Measurements from ENCODE around the gene MLF2.

Gene MLF2, protein sequence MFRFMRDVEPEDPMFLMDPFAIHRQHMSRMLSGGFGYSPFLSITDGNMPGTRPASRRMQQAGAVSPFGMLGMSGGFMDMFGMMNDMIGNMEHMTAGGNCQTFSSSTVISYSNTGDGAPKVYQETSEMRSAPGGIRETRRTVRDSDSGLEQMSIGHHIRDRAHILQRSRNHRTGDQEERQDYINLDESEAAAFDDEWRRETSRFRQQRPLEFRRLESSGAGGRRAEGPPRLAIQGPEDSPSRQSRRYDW

GRCh38 chr12:6752921-6753771 is at the start of gene MLF2:
Gene MLF2, minus strand, starts transcription at chr12:6753141. Its CDS starts 807 bp downstream, at chr12:6752334.
- DNase-seq: peak; percentile 99

- no peak for DNase-seq
Measured at GRCh38 chr12:6799147-6799546, 46.2 kb upstream of the MLF2 start.

DNA sequence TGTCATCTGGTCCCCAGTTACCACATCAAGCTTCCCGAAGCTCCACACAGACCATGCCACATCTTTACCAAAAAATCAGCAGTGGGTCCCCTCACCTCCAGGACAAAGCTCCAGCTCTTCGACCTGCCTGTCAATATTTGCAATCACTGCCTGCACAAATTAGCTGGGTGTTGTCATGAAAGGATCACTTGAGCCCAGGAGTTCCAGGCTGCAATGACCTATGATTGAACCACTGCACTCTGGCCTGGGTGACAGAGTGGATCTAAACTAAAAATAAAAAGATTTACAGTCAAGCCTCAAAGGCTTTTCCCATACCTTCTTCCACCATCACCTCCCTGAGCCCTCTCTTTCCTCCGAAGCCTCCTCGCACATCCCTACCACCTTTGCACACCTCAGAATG is 43.6 kb upstream of the MLF2 start:
- DNase-seq: no peak

DNA sequence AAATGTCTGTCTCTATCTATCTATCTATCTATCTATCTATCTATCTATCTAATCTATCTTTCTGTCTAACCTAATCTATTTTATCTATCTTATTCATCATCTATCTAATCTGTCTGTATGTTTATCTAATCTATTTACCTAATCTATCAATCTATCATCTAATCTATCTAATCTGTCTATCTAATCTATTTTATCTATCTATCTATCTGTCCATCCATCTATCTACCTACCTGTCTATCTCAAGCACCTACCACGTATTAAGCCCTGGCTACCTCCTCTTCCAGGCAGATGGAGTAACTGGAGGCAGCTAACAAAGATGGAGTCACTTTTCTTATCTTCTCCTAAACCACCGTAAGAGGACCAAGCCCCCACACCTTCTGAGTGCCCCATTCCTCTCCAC is 42.1 kb upstream of the MLF2 start:
- DNase-seq: no peak

DNA sequence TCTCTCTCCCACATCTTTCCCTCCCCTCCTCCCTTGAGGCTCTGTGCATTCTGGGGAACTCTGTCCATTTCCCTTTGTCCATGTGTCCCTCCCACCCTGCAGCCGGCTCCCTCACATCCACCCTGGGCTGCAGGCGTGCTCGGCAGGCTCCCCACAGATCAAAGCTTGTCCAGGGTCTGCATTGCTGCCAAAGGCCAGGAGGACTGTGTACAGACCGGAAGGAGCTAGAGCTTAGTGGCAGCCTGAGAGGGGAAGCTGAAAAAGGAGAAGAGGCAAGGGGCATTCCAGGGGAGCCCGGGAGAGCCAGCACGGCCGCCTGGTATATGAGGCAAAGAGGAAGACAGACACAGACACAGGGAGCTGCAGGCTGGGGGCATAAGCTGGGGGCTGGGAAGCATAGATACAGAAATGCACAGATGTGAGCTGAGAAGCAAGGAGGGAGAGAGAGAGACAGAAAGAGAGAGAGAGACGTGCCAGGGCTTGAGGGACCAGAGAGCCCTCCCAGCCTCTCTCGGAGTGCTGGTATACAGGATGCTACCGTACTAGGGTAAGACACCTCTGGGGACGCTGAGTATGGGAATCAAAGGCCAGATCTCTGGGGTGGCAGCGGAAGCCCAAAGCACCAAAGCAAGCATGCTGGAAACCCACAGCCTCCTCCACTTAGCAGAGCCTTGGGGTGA is 39.7 kb upstream of the MLF2 start:
- peak; percentile 71 for DNase-seq

GRCh38 chr12:6791931-6792520 is 39.1 kb upstream of the MLF2 start:
- DNase-seq: no peak

DNA sequence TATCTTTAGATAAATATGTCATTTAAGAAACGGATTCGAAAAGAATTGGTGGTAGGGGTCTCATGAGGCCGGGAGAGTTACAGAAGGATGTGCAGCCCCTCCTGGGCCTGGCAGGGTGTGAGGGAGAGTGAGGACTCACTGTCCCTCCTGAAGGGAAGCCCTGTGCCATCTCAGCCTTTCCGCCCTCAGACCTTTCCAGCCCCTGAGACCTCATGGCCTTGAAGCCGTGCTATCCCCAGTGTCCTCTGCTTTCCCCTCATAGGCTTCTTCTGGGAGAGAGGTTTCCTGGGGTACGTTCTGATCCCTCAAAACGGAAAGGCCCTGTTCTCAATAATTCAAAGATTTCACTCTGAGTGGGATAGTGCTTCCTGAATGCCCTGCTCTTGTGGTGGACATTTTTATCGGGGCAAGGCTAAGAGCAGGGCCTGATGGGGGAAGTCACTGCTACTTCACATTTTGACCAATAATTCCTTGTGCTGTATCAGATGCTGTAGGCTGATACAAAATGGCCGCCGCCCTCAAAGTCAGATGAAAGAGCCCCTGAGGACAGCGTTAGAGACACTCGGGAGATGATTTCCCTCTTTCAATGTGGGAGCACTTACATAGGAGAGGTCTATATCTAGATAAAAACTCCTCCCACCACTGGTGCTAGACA is 37.7 kb upstream of the MLF2 start:
- no peak for DNase-seq

DNA sequence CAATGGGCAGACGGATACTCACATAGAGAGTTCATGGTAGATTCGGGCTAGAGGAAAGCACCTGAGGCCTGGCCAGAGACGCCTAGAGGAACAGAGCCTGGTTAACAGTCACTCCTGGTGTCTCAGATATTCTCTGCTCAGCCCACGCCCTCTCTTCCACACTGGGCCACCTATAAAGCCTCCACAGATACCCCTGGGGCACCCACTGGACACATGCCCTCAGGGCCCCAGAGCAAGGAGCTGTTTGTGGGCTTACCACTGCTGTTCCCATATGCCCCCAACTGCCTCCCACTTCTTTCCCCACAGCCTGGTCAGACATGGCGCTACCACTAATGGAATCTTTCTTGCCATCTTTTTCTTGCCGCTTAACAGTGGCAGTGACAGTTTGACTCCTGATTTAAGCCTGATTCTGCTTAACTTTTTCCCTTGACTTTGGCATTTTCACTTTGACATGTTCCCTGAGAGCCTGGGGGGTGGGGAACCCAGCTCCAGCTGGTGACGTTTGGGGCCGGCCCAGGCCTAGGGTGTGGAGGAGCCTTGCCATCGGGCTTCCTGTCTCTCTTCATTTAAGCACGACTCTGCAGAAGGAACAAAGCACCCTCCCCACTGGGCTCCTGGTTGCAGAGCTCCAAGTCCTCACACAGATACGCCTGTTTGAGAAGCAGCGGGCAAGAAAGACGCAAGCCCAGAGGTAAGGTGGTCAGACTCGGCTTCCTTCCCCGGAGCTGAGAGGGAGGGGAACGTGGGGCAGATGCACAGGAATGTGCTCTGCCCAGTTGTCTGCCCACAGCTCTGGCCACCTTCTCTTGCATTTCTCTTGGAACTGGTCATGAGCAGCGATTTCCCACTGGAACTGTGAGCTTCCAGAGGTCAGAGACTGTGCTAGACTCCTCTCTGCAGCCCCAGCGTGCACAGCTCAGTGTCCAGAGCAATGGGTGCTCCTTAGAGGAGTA is 36.3 kb upstream of the MLF2 start, which contains the start of gene CD4:
CD4 (plus strand) TSS at position 557 of the 953 bp plus-strand sequence. CDS start 10,611 bp downstream, outside the sequence.
- DNase-seq: no peak

- DNase-seq: no peak
Measured at GRCh38 chr12:6787309-6787708, 34.4 kb upstream of the MLF2 start.

GRCh38 chr12:6786416-6787094 is 33.6 kb upstream of the MLF2 start:
- DNase-seq: no peak

GRCh38 chr12:6784761-6785160 is 31.8 kb upstream of the MLF2 start:
- DNase-seq: no peak

DNA sequence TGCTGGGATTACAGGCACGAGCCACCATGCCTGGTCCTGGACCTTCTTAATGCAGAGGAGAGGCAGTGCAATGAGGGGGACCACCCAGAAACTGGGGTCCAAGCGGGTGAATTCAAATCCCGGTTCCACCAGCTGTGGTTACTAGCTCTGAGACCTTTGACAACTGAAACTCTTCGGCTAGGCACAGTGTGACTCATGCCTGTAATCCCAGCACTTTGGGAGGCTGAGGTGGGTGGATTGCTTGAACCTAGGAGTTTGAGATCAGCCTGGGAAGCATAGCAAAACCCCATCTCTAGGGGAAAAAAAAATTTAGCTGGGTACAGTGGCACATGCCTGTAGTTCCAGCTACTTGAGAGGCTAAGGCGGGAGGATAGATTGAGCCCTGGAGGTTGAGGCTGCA is 31.4 kb upstream of the MLF2 start:
- DNase-seq: no peak

DNA sequence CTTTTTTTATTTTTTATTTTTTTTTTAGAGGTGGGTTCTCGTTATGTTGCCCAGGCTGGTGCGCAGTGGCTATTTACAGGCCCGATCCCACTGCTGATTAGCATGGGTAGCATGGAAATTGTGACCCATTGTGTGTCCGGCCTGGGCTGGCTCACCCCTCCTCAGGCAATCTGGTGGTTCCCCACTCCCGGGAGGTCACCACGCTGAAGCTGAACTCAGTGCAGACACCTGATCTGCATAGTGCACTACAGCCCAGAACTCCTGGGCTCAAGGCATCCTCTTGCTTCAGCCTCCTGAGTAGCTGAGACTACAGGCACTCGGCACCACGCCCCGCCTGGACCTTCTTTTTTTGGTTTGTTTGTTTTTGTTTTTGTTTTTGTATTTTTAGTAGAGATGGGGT is 30.9 kb upstream of the MLF2 start:
- no peak for DNase-seq

GRCh38 chr12:6782850-6783566 is 30.1 kb upstream of the MLF2 start:
- no peak for DNase-seq

DNA sequence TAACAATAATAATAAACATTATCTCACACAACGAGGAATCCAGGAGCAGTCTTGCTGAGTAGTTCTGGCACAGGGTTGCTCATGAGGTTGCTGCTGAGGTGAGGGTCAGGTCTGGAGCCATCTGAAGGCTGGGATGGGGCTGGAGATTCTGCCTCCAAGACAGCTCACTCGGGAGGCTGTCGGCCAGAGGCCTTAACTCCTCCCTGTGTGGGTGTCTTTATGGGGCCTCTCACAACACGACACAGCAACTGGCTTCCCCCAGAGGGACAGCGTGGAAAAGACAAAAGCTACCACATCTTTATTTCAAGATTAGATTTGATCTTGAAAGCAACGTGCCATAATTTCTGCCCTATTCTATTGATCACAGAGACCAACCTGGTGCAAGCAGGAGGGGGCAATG is 29.2 kb upstream of the MLF2 start:
- DNase-seq: no peak

GRCh38 chr12:6780573-6780972 is 27.6 kb upstream of the MLF2 start:
- no peak for DNase-seq

- DNase-seq: no peak
Measured at GRCh38 chr12:6779708-6780432, 26.9 kb upstream of the MLF2 start.

- DNase-seq: peak; percentile 99
Measured at GRCh38 chr12:6778574-6779550, 25.9 kb upstream of the MLF2 start.

Measured in eye (tissue), 1 donor.